ENCODE data around the gene SGPP2.

The SGPP2 gene

GRCh38 chr2:222424729-222425671, 657 bp downstream of the SGPP2 start:
- H3K4me3 ChIP-seq (ENCODE audit: control insufficient read depth, low read depth, low read length) = no peak overlapping the region
- DNase-seq (ENCODE audit: low read depth) = no peak
- TF ChIP-seq CTCF (IDR thresholded peaks at IDR 0.05; ENCODE audit: control insufficient read depth, insufficient read depth, low read depth, low read length, missing control alignments) = no peak

- no peak overlapping the region for H3K4me3 ChIP-seq (ENCODE audit: control insufficient read depth, low read depth, low read length)
- DNase-seq (ENCODE audit: low read depth) = no peak
- TF ChIP-seq CTCF (IDR thresholded peaks at IDR 0.05; ENCODE audit: control insufficient read depth, insufficient read depth, low read depth, low read length, missing control alignments) = no peak
Measured at GRCh38 chr2:222427646-222428301, 3.4 kb downstream of the SGPP2 start.

GRCh38 chr2:222430071-222430470, 5.7 kb downstream of the SGPP2 start:
- no peak for DNase-seq (ENCODE audit: low read depth)
- no peak overlapping the region for H3K4me3 ChIP-seq (ENCODE audit: control insufficient read depth, low read depth, low read length)
- no peak for TF ChIP-seq CTCF (IDR thresholded peaks at IDR 0.05; ENCODE audit: control insufficient read depth, insufficient read depth, low read depth, low read length, missing control alignments)

GRCh38 chr2:222430681-222431080, 6.3 kb downstream of the SGPP2 start:
- TF ChIP-seq CTCF (IDR thresholded peaks at IDR 0.05; ENCODE audit: control insufficient read depth, insufficient read depth, low read depth, low read length, missing control alignments) = no peak
- no peak for DNase-seq (ENCODE audit: low read depth)
- no peak overlapping the region for H3K4me3 ChIP-seq (ENCODE audit: control insufficient read depth, low read depth, low read length)

- H3K4me3 ChIP-seq (ENCODE audit: control insufficient read depth, low read depth, low read length) = no peak overlapping the region
- no peak for TF ChIP-seq CTCF (IDR thresholded peaks at IDR 0.05; ENCODE audit: control insufficient read depth, insufficient read depth, low read depth, low read length, missing control alignments)
- no peak for DNase-seq (ENCODE audit: low read depth)
Measured at GRCh38 chr2:222431869-222432268, 7.5 kb downstream of the SGPP2 start.

- TF ChIP-seq CTCF (IDR thresholded peaks at IDR 0.05; ENCODE audit: control insufficient read depth, insufficient read depth, low read depth, low read length, missing control alignments) = no peak
- H3K4me3 ChIP-seq (ENCODE audit: control insufficient read depth, low read depth, low read length) = no peak overlapping the region
- DNase-seq (ENCODE audit: low read depth) = no peak
Measured at GRCh38 chr2:222433332-222434173, 9.2 kb downstream of the SGPP2 start.

Measured in AG09309 (cell line).